NCI-H526 (cell line): ENCODE data around the gene NUP210L.

ENCODE experiments used
- DNase-seq, 2 experiments: peaks; one replicate each; lab custom pipeline; 2025; lab: John Stamatoyannopoulos, UW

Gene NUP210L

DNA sequence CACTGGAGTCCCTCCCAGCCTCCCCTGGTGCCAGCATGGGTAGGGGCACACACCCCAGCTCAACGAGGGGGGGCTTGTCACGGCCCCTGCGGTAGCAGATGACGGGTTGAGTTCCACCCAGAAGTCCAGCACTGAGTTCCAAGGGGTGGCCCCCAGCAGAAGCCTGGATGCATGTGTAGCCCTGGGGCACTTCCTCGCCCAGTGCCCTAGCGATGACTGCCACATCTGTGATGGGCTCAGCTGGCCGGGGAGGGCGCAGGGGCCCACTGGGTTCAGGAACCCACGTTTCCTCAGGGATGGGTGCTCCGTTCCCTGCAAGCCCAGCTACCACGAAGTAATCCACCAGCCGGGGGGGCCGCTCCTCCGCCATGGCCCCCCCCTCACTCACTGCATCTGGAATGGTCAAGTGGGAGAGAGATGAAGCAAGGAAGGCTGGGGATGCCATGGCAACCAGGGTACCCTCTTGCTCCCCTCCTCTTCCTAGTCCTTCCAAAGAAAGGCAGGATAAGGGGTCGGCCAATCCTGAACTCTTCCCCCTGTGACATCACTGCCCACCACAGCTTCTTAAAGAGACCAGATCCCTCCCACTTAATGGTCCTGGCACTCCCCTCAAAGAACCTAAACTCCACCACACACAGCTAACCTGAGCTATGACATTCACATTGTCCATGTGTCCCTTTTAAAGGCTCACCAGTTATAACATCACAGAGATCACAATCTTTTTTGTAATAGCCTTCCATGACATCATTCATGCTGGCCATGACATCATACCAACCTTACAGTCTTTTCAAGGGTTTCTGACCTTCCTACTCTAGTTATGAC is 210.7 kb downstream of the NUP210L start:
- DNase-seq = no peak

DNA sequence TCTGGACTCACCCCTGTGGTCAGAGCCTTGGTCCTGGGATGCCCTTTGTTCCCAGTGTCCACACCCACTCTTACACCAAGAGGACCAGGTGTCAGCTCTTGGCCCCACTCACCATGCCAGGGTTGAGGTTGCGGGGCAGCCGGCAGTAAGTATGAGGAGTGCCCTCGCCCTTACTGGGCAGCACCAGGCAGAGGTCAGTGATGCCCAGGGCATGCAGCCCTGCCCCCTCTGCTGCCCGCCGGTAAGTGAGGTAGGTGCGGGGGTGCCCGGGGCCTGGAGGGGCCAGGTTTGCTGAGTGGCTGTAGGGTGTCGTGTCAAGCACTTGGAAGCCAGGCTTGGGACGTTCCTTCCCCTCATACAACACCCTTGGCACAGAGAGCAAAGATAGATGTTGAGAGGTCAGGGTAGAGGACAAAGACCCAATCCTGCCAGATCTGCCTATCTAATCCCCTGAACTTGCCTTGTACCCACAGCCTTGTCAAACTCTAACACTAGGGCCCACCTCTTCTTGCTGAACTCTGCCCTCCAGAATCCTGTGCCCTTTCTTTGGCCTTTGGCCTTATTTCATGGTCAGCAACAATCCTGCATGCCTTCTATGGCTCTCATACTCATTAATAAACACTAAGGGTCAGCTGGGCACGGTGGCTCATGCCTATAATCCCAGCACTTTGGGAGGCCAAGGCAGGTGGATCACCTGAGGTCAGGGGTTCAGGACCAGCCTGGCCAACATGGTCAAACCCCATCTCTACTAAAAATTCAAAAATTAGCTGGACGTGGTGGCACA is 211.9 kb downstream of the NUP210L start:
- DNase-seq = no peak
